Fibroblast of skin of back (primary cell): Measurements from ENCODE around the gene ANO2.

Source experiments
- DNase-seq: peaks from one replicate; pipeline ENCODE4 v3.0.0-alpha.2; 2013

ANO2 gene

GRCh38 chr12:5916785-5917290 lies 28.2 kb downstream of the ANO2 start:
- no peak for DNase-seq

GRCh38 chr12:5915511-5915910 lies 29.5 kb downstream of the ANO2 start:
- no peak for DNase-seq

GRCh38 chr12:5914387-5915149 lies 30.5 kb downstream of the ANO2 start:
- no peak for DNase-seq

GRCh38 chr12:5913387-5913786 lies 31.7 kb downstream of the ANO2 start:
- DNase-seq: no peak

- DNase-seq: no peak
Observed at GRCh38 chr12:5912437-5913334, 32.4 kb downstream of the ANO2 start.

GRCh38 chr12:5912011-5912410 lies 33.0 kb downstream of the ANO2 start:
- no peak for DNase-seq

GRCh38 chr12:5910790-5911548 lies 34.1 kb downstream of the ANO2 start:
- DNase-seq: no peak

- DNase-seq: no peak
Observed at GRCh38 chr12:5909560-5909959, 35.5 kb downstream of the ANO2 start.

- DNase-seq: no peak
Observed at GRCh38 chr12:5908251-5908650, 36.8 kb downstream of the ANO2 start.

- no peak for DNase-seq
Observed at GRCh38 chr12:5907807-5908206, 37.3 kb downstream of the ANO2 start.

- DNase-seq: no peak
Observed at GRCh38 chr12:5905757-5906156, 39.3 kb downstream of the ANO2 start.

GRCh38 chr12:5904969-5905368 lies 40.1 kb downstream of the ANO2 start:
- DNase-seq: no peak

GRCh38 chr12:5904441-5904840 lies 40.6 kb downstream of the ANO2 start:
- no peak for DNase-seq

GRCh38 chr12:5902736-5903135 lies 42.3 kb downstream of the ANO2 start:
- DNase-seq: no peak

GRCh38 chr12:5901416-5901815 lies 43.6 kb downstream of the ANO2 start:
- no peak for DNase-seq

GRCh38 chr12:5900533-5901205 lies 44.4 kb downstream of the ANO2 start:
- no peak for DNase-seq

GRCh38 chr12:5900076-5900475 lies 45.0 kb downstream of the ANO2 start:
- DNase-seq: no peak

- no peak for DNase-seq
Observed at GRCh38 chr12:5899675-5900074, 45.4 kb downstream of the ANO2 start.

GRCh38 chr12:5898874-5899273 lies 46.2 kb downstream of the ANO2 start:
- no peak for DNase-seq

- no peak for DNase-seq
Observed at GRCh38 chr12:5889381-5890047, 55.5 kb downstream of the ANO2 start.

- no peak for DNase-seq
Observed at GRCh38 chr12:5888816-5889315, 56.2 kb downstream of the ANO2 start.
